ENCODE results near the gene WHRN. TPM values are rescaled to one million over a fixed set of nuclear protein-coding genes. Genes with fewer than 3 reads are reported as not detected.
A peak's percentile ranks its signal among the peaks of the same experiment; 100 is the strongest.

The WHRN gene
- total and polyA plus RNA-seq, 2 donors from 2014 or later = 4.4 to 14.8 TPM

GRCh38 chr9:114367772-114368569 lies 137.3 kb downstream of the WHRN start:
- H3K4me3 ChIP-seq (ENCODE audit: low read length in 3 of 3) = no peak overlapping the region
- DNase-seq (peak in 1 of 5 donors; percentile 63), FAIRE-seq (no peak)
- no peak overlapping the region for H3K27ac ChIP-seq (ENCODE audit: low read depth in 2 of 2, low read length in 2 of 2)
- no peaks in the 10 kb centered on the region for H3K9me3 ChIP-seq (ENCODE audit: control insufficient read depth in 2 of 3, insufficient read depth in 1 of 3, low read length in 3 of 3)
- TF ChIP-seq, protein P1, sequence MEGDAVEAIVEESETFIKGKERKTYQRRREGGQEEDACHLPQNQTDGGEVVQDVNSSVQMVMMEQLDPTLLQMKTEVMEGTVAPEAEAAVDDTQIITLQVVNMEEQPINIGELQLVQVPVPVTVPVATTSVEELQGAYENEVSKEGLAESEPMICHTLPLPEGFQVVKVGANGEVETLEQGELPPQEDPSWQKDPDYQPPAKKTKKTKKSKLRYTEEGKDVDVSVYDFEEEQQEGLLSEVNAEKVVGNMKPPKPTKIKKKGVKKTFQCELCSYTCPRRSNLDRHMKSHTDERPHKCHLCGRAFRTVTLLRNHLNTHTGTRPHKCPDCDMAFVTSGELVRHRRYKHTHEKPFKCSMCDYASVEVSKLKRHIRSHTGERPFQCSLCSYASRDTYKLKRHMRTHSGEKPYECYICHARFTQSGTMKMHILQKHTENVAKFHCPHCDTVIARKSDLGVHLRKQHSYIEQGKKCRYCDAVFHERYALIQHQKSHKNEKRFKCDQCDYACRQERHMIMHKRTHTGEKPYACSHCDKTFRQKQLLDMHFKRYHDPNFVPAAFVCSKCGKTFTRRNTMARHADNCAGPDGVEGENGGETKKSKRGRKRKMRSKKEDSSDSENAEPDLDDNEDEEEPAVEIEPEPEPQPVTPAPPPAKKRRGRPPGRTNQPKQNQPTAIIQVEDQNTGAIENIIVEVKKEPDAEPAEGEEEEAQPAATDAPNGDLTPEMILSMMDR (IDR thresholded peaks at IDR 0.05; ENCODE audit: borderline replicate concordance, extremely low read depth, insufficient read depth) = no peak
- peaks cover 2 to 18% (median 5%) of the 10 kb centered on the region in 3 donors for H3K36me3 ChIP-seq (ENCODE audit: control insufficient read depth in 2 of 3, insufficient read depth in 3 of 3, low read length in 3 of 3)
- H3K27me3 ChIP-seq (ENCODE audit: control insufficient read depth, insufficient read depth, low read length) = no peaks in the 10 kb centered on the region
- peaks cover 0 to 8% (median 0%) of the 10 kb centered on the region in 3 donors for H3K4me1 ChIP-seq (ENCODE audit: control insufficient read depth in 2 of 3, insufficient read depth in 2 of 3, low read depth in 1 of 3, low read length in 3 of 3)
- no peak overlapping the region for H3K9ac ChIP-seq (ENCODE audit: low read length in 3 of 3)
- intact Hi-C loops (cut with DNase I) = no loop called here

DNA sequence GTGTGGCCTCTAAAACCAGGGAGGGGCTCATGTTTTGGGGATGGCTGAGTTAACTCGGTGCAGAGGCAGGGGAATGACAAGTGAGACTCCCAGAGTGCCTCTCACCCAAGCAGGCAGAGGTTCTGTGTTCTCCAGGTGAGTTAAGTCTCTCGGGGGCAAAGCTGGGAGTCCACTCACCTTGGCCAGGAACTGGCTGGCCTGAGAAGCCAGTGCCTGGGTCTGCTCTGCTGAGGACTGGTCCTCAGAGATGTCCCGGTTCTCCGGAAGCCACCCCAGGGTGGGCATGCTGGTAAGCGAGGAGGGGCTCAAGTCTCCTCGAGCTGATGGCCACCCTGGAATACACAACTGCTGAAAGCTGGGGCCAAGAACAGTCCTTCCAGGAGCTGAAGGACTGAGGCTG lies 137.9 kb downstream of the WHRN start:
- H3K4me1 ChIP-seq (ENCODE audit: control insufficient read depth in 2 of 3, insufficient read depth in 2 of 3, low read depth in 1 of 3, low read length in 3 of 3) = peaks cover 0 to 8% (median 0%) of the 10 kb centered on the region in 3 donors

DNA sequence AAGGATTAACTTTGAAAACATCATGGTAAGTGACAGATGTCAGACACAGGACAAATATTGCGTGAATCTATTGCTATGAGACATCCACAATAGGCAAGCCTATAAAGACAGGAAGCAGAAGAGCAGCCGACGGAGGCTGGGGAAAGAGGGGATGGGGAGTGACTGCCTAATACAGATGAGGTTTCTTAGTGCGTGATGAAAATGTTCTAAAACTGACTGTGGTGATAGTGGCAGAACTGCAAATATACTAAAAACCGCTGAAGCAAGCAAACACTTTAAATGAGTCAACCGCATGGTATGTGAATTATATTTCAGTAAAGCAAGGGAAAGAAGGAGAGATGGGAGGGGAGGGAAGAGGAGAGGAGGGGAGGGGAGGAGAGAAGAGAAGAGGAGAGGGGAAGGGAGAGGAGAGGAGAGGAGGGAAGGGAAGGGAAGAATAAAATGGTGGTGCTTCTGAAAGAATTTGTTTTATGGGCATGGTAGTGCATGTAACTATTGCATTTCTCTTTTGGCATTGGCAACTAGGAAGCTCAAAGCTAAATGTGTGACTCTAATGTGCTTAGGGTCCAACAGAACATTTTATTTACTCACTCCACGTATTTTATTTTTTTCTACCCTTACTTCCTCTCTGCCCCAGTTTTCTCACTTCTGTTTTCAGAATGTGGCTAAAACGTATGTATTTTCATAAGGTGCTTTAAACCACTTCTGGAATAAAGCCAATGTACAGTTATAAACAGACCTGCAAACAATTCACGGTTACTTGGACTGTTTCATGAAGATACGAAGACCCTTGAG lies 138.7 kb downstream of the WHRN start:
- peaks cover 2 to 22% (median 10%) of the 10 kb centered on the region in 3 donors for H3K36me3 ChIP-seq (ENCODE audit: control insufficient read depth in 2 of 3, insufficient read depth in 3 of 3, low read length in 3 of 3)
- H3K9me3 ChIP-seq (ENCODE audit: control insufficient read depth in 2 of 3, insufficient read depth in 1 of 3, low read length in 3 of 3) = no peaks in the 10 kb centered on the region
- H3K4me3 ChIP-seq (ENCODE audit: low read length in 3 of 3) = no peak overlapping the region
- H3K27me3 ChIP-seq (ENCODE audit: control insufficient read depth, insufficient read depth, low read length) = no peaks in the 10 kb centered on the region
- DNase-seq (peak in 3 of 5 donors; percentile 30 to 57 (median 37)), FAIRE-seq (no peak)
- intact Hi-C loops (cut with DNase I) = no loop called here
- H3K27ac ChIP-seq (ENCODE audit: low read depth in 2 of 2, low read length in 2 of 2) = no peak overlapping the region
- no peak overlapping the region for H3K9ac ChIP-seq (ENCODE audit: low read length in 3 of 3)
- TF ChIP-seq, protein P1 (IDR thresholded peaks at IDR 0.05; ENCODE audit: borderline replicate concordance, extremely low read depth, insufficient read depth) = no peak
- peaks cover 0 to 3% (median 0%) of the 10 kb centered on the region in 3 donors for H3K4me1 ChIP-seq (ENCODE audit: control insufficient read depth in 2 of 3, insufficient read depth in 2 of 3, low read depth in 1 of 3, low read length in 3 of 3)

More for the DNA sequence above, 137.9 kb downstream of the WHRN start:
- H3K27ac ChIP-seq (ENCODE audit: low read depth in 2 of 2, low read length in 2 of 2) = no peak overlapping the region
- H3K4me3 ChIP-seq (ENCODE audit: low read length in 3 of 3) = no peak overlapping the region
- H3K27me3 ChIP-seq (ENCODE audit: control insufficient read depth, insufficient read depth, low read length) = no peaks in the 10 kb centered on the region
- H3K9ac ChIP-seq (ENCODE audit: low read length in 3 of 3) = no peak overlapping the region
- FAIRE-seq = no peak
- intact Hi-C loops (cut with DNase I) = no loop called here
- TF ChIP-seq, protein P1 (IDR thresholded peaks at IDR 0.05; ENCODE audit: borderline replicate concordance, extremely low read depth, insufficient read depth) = no peak
- peaks cover 2 to 18% (median 5%) of the 10 kb centered on the region in 3 donors for H3K36me3 ChIP-seq (ENCODE audit: control insufficient read depth in 2 of 3, insufficient read depth in 3 of 3, low read length in 3 of 3)
- no peaks in the 10 kb centered on the region for H3K9me3 ChIP-seq (ENCODE audit: control insufficient read depth in 2 of 3, insufficient read depth in 1 of 3, low read length in 3 of 3)
- DNase-seq = peak in 1 of 5 donors; percentile 60

All from kidney (tissue), 14 donors.